ENCODE measurements around the gene ITPRID2. TPM values are rescaled to one million over a fixed set of nuclear protein-coding genes. Genes with fewer than 3 reads are reported as not detected.

ITPRID2 gene
- total RNA-seq, 1 donor from 2014 or later: 80.8 TPM

DNA sequence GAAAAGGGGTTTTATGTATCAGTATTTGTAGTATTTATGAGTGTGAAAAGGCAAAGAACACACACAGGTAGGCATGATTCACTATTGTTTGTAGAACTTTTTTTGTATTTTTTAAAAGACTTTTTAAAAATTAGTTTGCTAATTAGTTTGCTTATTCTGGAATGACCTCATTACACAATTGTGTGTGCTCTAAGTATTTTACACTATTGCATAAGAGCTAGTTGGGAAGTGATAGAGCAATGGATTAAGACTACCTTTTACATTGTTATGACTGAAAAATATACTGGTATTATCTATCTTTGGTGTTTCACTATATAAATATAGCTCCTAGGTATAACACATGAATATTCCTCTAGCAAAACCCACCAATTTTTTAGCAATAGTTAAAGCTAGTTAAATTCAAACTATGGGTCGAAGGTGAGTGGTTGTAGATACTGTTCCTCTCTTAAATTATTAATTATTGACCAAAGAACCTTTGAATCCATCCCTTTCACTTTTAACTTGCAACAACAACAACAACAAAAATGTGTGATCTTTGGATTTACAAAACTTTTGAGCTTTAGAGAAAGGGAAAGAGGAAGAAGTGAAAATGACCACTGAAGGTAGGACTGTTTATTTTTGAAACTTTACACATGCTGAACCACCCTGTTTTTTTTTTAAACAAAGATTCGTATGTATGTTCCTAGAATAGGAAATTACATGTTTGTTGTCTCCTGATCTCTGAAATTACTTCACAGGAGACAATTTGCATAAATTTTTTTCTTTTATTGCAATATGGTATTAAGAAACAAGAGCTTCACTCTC is 18.7 kb downstream of the ITPRID2 start:
- intact Hi-C loops (cut with DNase I): no loop called here
- DNase-seq (ENCODE audit: low spot score): no peak

GRCh38 chr2:181911830-181912229 is 20.3 kb downstream of the ITPRID2 start:
- DNase-seq (ENCODE audit: low spot score): no peak
- intact Hi-C loops (cut with DNase I): no loop called here

DNA sequence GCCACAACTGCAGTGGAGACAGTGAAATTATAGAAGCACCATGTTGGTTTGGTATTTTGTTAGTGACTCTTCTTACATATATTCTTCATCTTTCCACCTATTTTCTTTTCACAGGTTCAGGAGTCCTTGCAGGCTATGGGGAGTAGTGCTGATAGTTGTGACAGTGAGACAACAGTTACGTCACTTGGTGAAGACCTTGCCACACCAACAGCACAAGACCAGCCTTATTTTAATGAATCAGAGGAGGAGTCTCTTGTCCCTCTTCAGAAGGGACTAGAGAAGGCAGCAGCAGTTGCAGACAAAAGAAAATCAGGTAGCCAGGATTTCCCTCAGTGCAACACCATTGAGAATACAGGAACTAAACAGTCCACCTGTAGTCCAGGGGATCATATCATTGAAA is 23.6 kb downstream of the ITPRID2 start:
- no peak for DNase-seq (ENCODE audit: low spot score)
- intact Hi-C loops (cut with DNase I): no loop called here

- intact Hi-C loops (cut with DNase I): no loop called here
Measured at GRCh38 chr2:181916726-181917718, 25.5 kb downstream of the ITPRID2 start.

DNA sequence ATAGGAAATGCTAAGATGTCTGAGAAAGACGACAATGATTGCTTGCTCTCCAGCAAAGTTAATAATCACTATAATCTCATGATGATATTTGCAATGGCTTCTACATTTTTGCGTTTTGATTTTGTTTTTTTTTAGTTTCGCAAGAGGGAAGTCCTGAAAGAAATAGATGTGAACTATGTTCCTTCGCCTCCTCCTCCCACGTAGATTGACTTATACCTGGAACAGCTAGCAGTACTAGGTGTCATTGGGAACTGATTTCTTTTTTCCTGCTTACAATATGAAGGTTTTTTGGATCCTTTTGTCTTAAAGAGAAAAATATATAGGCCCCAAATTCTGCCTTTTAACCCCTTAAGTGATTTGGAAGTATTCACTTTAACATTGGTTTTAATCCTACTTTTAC is 26.7 kb downstream of the ITPRID2 start:
- no peak for DNase-seq (ENCODE audit: low spot score)
- intact Hi-C loops (cut with DNase I): no loop called here

More at GRCh38 chr2:181916726-181917718, 25.5 kb downstream of the ITPRID2 start:
- DNase-seq (ENCODE audit: low spot score): no peak

DNA sequence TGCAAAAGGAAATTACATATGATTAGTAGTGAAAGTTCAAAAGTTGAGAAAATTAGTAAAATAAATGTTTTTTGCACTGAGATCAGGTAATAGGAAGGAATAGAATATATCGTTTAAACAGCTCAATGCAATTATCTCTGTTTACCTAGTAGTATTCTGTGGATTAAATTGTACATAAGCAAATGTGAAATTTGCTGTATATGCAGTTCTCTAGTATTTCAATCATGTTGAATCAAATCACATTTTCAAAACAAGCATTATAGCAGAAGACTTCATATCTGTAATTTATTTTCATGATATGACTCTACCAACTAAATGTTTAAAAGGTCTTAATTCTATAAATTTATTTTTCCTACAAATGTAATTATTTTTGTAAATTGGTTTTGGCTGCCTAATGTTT is 31.6 kb downstream of the ITPRID2 start:
- DNase-seq (ENCODE audit: low spot score): no peak
- intact Hi-C loops (cut with DNase I): no loop called here

GRCh38 chr2:181924336-181924735 is 32.8 kb downstream of the ITPRID2 start:
- intact Hi-C loops (cut with DNase I): no loop called here

DNA sequence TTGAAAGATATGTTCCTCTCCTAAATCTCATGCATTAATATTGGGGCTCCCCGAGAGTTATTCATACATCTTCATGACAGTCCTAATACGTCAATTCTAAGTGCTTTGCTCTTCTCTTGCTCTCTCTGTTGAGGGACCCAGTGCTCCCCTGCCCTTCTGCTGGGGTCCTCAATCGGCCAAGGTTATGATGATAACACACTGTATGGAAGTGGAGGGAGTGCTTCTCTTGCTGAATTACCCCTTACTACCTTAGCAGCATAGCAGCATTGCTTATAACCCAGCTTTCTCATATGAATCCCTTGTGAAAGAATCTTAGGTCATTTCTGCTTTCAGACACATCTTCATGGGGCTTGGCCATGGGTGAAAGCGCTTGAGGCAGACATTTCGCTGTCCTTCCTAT is 43.2 kb downstream of the ITPRID2 start:
- intact Hi-C loops (cut with DNase I): no loop called here
- no peak for DNase-seq (ENCODE audit: low spot score)

More at GRCh38 chr2:181924336-181924735, 32.8 kb downstream of the ITPRID2 start:
- DNase-seq (ENCODE audit: low spot score): no peak

GRCh38 chr2:181937473-181937872 is 45.9 kb downstream of the ITPRID2 start:
- no peak for DNase-seq (ENCODE audit: low spot score)
- intact Hi-C loops (cut with DNase I): no loop called here

GRCh38 chr2:181943411-181944124 is 52.0 kb downstream of the ITPRID2 start:
- intact Hi-C loops (cut with DNase I): no loop called here
- DNase-seq (ENCODE audit: low spot score): no peak

DNA sequence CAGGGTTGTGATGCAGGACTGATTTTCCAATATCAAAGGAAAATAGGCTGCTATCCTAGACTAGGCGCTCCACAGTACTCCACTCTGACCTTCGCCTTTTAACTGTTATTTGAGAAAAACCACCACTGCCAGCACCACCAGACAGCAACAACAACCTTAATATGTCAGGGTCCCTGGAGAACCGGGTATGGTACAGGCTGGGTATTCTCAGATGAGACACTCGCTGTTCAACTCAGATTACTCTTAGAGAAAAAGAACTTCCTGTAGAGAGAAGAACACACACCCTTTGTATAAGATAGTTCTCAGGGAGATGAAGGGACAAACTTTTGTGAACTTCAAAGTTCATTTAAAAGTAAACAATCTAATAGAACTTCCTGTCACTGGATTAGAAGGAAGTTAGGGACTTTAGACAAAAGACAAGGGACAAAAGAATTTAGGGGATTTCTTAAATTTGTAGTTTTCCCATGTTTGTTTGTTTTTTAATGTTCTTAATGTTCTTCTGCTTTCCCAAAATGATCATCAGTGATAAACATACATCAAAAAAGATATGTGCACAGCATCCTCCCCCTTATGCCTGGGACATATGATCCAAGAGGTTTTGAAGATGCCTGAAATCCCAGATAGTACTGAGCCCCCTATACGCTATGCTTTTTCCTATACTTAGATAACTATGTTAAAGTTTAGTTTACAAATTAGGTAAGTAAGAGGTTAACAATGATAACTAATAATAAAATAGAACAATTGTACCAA is 52.8 kb downstream of the ITPRID2 start:
- no peak for DNase-seq (ENCODE audit: low spot score)
- intact Hi-C loops (cut with DNase I): no loop called here

DNA sequence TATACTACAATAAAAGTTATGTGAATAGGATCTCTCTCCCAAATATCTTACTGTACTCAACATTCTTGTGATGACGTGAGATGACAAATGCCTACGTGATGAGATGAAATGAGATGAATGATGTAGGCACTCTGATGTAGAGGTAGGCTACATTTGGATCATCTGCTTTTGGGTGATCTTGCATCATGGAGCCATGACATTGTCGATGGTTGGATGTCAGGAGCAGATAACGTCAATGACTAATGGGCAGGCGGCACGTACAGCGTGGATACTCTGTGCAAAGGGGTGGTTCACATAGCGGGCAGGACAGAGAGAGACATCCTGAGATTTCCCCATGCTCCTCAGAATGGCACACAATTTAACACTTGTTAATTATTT is 53.4 kb downstream of the ITPRID2 start:
- DNase-seq (ENCODE audit: low spot score): no peak
- intact Hi-C loops (cut with DNase I): no loop called here

- no peak for DNase-seq (ENCODE audit: low spot score)
- intact Hi-C loops (cut with DNase I): no loop called here
Measured at GRCh38 chr2:181946444-181947127, 55.1 kb downstream of the ITPRID2 start.

DNA sequence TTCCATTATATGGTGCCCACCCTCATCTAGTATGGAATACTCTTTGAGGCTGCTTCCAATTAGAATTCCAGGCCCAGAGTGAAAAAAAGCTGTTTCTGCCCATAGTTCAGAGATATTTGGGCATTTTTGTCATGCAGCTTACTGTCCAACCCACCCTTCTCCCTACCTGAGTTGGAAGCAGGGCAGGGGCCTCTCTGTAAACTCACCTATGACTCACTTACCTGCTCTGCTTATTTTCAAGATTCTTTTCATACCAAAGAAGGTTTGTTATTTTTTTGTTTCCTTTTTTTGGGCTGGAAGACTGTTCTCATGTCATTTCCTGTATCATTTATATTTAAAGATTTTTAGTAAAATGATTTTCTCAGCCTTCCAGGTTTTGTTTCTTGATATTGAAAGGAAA is 55.7 kb downstream of the ITPRID2 start:
- intact Hi-C loops (cut with DNase I): no loop called here
- no peak for DNase-seq (ENCODE audit: low spot score)

GRCh38 chr2:181948227-181948626 is 56.7 kb downstream of the ITPRID2 start:
- DNase-seq (ENCODE audit: low spot score): no peak

GRCh38 chr2:181949047-181949446 is 57.5 kb downstream of the ITPRID2 start:
- intact Hi-C loops (cut with DNase I): no loop called here
- DNase-seq (ENCODE audit: low spot score): no peak

More at GRCh38 chr2:181948227-181948626, 56.7 kb downstream of the ITPRID2 start:
- intact Hi-C loops (cut with DNase I): no loop called here

DNA sequence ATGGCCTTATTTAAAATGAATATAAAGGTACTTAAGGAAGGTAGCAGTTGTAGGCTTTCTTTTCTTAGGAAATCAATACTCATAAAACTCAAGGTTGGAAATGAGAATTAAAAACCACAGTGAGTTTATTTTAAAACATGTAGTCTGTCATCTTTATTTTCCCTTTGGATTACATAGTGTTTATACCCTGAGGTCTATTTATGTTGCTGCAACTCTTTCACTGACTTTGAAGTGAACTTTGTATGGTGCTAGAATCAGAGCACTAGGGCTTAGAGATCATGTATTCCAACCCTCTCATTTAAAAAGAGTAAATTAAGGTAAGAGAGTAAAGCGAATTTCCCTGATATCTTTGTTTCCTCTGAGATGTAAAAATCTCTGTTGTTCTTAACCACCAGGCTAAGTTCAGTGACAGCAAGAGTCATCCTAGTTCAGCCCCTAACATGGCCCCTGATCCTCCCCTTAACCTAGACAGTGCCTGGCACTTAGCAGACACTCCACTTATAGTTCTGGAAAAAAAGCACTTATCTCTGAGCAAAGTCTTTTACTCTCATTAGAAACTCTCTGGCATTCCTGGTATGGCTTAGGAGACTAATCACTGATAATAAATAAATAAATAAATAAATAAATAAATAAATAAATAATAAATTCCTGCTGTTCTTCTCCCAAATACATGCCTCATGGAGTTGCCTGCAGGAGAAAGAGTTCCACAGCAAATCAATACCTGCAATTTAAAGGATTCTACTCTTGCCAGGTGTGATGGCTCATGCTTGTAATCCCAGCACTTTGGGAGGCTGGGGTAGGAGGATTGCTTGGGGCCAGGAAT is 61.1 kb downstream of the ITPRID2 start:
- no peak for DNase-seq (ENCODE audit: low spot score)
- intact Hi-C loops (cut with DNase I): no loop called here
